ENCODE data around the gene IPO9.
"Not testable (repeated sequence)": the region's sequence is repeated elsewhere in the genome, so short reads cannot be mapped to it uniquely, and the experiment has no call there.

The IPO9 gene

GRCh38 chr1:201808633-201808990 is 20.3 kb upstream of the IPO9 start:
- no peak for DNase-seq (ENCODE audit: low read depth in 1 of 2, low spot score in 1 of 2)

- no peak for DNase-seq (ENCODE audit: low read depth in 1 of 2, low spot score in 1 of 2)
Observed at GRCh38 chr1:201809876-201810275, 19.1 kb upstream of the IPO9 start.

GRCh38 chr1:201810466-201811216 is 18.3 kb upstream of the IPO9 start:
- no peak for DNase-seq (ENCODE audit: low read depth in 1 of 2, low spot score in 1 of 2)

DNA sequence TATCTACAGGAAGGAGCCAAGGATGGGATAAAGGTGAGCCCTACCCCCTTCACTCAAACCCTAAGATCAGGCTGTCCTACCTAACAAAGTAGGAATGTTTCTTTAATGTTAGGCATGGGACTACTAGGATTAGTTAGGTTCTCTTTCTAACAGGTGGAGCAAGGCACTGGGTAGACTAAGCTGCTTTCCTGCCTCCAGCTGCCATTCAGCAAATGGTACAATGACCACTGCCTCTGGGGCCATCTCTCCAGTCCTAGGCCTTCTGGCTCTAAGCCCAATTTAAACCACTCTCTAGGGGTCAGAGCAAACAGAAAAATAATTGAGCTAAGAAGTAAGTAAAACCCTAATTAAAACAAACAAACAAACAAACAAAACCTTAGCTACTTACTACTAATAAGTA is 15.7 kb upstream of the IPO9 start:
- DNase-seq (ENCODE audit: low read depth in 1 of 2, low spot score in 1 of 2), result no peak

DNA sequence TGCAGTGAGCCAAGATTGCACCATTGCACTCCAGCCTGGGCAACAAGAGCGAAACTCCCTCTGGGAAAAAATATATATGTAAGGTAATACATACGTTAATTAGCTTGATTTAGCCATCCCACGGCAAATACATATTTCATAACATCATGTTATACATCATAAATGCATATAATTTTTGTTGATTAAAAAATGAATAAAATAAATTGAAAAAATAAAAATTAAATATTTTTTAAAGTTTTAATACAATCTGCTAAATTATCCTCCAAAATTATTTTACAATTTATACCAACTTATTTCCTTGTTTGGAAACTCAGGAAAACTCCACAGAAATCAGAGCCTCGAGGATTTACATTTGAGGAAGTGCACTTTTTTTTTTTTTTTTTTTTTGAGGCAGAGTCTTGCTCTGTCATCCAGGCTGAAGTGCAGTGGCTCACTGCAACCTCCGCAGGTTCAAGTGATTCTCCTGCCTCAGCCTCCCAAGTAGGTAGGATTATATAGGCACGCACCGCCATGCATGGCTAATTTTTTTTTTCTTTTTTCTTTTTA is 12.6 kb upstream of the IPO9 start:
- DNase-seq (ENCODE audit: low read depth in 1 of 2, low spot score in 1 of 2), result no peak

- DNase-seq (ENCODE audit: low read depth in 1 of 2, low spot score in 1 of 2), result no peak
Observed at GRCh38 chr1:201818971-201819750, 9.8 kb upstream of the IPO9 start.

DNA sequence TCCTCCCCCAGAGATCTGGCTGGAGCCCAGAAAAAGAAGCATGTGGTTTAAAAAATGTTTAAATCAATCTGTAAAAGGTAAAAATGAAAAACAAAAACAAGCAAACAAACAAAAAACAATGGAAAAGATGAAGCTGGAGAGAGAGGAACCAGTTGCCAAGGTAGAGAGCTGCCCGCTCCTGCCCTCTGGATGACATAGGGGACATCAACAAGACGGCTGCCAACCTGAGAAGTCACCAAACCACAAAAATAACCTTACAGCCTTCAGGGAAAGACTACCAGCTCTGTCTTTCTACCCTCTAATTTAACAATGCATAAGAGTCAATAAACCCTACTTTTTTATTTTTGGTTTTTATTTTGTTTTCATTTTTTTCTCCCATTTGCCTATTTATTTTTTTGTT is 8.5 kb upstream of the IPO9 start:
- DNase-seq (ENCODE audit: low read depth in 1 of 2, low spot score in 1 of 2), result no peak

DNA sequence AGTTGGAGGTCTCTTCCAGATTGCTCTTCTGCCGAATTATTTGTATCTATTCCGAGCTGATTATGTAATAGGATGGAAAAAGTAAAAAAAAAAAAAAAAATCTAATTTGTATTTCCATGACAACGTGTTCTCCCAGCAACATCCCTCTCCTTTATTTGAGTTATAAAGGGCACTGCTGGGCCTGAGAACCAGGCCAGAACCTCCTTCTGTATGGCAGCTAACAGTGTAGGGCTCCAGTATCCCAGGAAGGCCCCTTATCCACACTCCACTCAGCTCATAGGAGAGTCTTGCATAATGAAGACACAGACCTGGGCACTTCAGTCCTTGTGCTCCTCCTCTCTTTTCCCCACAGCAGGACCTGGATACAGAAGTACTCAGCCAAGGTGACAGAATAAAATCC is 3.7 kb upstream of the IPO9 start:
- DNase-seq (ENCODE audit: low read depth in 1 of 2, low spot score in 1 of 2), result no peak

DNA sequence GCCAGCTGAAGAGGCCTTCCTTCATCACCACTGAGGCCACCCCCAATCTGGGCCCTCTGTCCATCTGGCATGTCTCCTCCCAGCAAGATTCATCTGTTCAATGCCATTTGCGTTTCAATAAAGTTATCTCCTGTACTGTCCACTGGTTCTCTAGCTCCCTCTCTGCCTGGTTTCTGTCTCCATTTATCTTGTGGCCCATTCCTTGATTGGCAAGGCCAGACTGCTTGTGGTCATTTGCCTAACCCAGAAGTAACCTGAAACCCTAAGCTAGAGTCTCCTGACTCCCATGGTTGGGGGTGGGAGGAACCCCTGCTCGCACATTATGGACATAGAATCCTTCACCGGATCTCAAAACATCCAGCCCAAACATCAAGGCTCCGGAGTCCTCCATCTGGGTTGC is 2.1 kb upstream of the IPO9 start:
- DNase-seq (ENCODE audit: low read depth in 1 of 2, low spot score in 1 of 2), result no peak

DNA sequence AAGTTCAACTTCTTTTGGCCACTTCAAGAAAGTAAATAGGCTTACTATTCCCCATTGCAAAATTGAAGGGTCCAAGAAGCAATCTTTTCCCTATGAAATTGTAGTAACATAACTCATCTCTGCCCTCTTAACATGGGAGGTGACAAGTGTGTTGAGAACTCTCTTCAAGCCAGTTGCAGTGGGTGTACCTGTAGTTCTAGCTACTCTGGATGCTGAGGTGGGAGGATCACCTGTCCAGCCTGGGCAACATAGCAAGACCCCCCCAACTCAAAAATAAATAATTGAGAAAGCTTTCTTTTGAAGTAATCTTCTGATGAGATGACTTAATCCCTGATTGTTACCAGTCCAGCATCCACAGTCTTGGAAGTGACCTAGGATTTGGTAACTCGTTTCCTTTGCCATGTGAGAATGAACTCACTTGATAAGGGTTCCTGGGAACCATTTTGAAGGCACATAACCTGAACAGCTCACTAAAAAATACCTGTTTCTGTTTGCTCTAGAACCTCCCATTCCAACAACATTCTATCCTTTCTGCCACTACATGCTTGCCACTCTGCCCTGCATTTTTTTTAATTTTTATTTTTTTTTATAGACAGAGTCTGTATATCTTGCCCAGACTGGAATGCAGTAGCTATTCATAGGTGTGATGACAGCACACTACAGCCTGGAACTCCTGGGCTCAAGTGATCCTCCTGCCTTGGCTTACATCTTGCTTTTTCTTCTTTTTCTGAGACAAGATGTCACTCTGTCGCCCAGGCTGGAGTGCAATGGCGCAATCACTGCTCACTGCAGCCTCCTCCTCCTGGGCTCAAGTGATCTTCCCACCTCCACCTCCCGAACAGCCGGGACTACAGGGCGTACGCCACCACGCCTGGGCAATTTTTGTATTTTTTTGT is 1.4 kb upstream of the IPO9 start:
- DNase-seq (ENCODE audit: low read depth in 1 of 2, low spot score in 1 of 2), result no peak

- no peak for DNase-seq (ENCODE audit: low read depth in 1 of 2, low spot score in 1 of 2)
Observed at GRCh38 chr1:201828217-201828819, 639 bp upstream of the IPO9 start.

- no peak for DNase-seq (ENCODE audit: low read depth in 1 of 2, low spot score in 1 of 2)
Observed at GRCh38 chr1:201831371-201831770, 2.4 kb downstream of the IPO9 start.

DNA sequence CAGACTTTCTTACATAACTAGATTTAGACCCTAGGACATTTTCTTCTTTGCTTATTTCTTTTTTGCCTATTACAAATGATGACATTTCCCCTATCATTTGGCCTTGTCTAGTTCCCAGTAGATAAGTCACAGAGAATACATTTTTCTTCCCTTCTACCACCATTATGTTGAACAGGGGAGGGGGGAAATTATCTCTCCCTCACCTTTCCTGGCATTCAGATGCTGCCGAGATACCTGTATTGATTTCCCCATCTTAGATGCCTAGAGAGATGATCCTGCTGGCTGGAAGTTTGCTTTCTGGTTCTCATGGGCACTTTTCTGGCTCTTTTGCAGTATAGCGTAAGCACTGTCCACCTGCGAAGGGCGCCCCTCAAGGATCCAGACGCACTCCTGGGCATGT is 5.7 kb downstream of the IPO9 start:
- DNase-seq (ENCODE audit: low read depth in 1 of 2, low spot score in 1 of 2), result no peak

DNA sequence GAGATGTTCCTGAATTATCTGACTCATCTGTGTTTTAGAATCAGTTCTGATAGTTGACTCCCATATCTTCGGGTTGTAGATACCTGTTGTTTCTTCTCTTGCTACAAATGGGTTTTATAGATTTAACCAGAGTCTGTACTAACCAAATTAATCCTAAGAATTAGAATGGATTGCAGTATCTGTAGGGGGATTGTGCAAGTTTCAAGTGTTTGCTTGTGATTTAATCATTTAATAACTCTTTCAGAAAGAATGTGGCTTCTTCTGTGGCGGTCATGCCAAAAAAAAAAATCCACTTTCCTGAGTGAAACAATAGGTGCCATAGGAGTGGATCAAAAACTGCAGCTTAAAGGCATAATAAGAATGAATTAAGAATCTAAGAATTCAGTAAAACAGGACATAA is 9.4 kb downstream of the IPO9 start:
- no peak for DNase-seq (ENCODE audit: low read depth in 1 of 2, low spot score in 1 of 2)

DNA sequence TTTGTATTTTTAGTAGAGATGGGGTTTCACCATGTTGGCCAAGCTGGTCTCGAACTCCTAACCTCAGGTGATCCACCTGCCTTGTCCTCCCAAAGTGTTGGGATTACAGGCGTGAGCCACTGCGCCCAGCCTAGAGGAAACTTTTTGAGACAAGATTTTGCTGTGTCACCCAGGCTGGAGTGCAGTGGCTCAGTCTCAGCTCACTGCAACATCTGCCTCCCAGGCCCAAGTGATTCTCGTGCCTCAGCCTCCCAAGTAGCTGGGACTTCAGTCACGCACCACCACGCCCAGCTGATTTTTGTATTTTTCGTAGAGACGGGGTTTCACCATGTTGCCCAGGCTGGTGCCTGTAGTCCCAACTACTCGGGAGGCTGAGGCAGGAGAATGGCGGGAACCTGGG is 10.1 kb downstream of the IPO9 start:
- DNase-seq (ENCODE audit: low read depth in 1 of 2, low spot score in 1 of 2), result not testable (repeated sequence)

GRCh38 chr1:201840055-201840454 is 11.1 kb downstream of the IPO9 start:
- no peak for DNase-seq (ENCODE audit: low read depth in 1 of 2, low spot score in 1 of 2)

GRCh38 chr1:201840490-201840889 is 11.5 kb downstream of the IPO9 start:
- DNase-seq (ENCODE audit: low read depth in 1 of 2, low spot score in 1 of 2), result no peak

GRCh38 chr1:201841265-201841912 is 12.4 kb downstream of the IPO9 start:
- DNase-seq (ENCODE audit: low read depth in 1 of 2, low spot score in 1 of 2), result no peak

DNA sequence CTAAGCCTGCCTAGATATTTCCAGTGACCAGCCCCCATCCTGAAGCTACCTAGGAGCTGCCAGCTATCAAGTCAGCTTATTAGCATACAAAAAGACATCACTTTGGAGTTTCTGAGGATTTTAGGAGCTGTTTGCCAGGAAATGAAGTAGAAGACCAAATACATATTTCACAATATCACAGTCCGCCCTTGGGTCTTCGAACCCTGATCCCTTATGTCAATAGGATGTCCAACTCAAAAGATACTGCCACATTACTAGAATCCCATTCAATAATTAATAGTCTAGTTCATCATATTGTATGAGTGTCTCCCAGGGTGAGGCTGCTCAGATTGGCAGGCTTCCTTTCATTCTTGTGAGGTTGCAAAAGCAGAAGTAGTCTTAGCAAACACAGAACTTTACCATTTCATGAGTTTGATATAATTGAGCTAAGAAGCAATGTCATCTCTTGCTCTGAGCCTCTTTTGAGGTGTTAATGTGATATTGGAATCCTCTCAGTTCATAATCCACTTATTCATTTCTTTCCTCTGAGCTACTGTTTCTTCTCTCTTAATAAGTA is 13.6 kb downstream of the IPO9 start:
- DNase-seq (ENCODE audit: low read depth in 1 of 2, low spot score in 1 of 2), result no peak

DNA sequence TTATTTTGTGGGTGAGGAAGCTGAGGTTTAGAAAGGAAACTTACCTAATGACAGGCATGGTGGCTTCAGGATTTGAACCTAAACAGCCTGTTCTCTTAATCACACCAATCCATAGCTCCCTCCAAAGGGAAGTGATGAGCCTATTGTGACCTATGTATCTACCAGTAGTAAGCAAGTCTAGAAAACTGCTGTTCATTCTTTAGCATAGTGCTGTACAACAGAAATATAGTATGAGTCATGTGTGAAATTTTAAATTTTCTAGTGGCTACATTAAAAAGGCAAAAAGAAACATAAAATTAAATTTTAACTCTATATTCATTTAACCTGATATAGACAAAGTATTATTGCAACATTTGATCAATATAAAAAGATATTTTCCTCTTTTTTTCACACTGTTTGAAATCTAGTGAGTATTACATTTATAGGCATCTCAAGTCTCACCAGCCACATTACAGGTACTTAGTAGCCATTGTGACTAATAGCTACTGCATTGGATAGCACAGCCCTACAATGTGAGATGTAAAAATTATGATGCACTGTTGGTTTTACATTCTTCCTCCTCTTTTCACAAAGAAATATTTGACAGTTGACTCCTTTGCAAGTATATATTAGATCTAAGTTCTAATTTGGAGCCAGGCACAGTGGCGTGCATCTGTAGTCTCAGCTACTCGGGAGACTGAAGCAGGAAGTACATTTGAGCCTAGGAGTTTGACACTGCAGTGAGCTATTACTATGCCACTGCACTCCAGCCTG is 16.6 kb downstream of the IPO9 start:
- no peak for DNase-seq (ENCODE audit: low read depth in 1 of 2, low spot score in 1 of 2)

All from activated CD4-positive, alpha-beta T cell treated with anti-CD3 and anti-CD28 coated beads, Interleukin-2, amount 50 U/mL, for 24 hours (primary cell).